ENCODE data around the gene G0S2. TPM values are rescaled to one million over a fixed set of nuclear protein-coding genes. Genes with fewer than 3 reads are reported as not detected.

The G0S2 gene
- polyA plus RNA-seq, 1 of the 3 experiments (the other 2 are of a cell fraction) = 43.2 TPM

DNA sequence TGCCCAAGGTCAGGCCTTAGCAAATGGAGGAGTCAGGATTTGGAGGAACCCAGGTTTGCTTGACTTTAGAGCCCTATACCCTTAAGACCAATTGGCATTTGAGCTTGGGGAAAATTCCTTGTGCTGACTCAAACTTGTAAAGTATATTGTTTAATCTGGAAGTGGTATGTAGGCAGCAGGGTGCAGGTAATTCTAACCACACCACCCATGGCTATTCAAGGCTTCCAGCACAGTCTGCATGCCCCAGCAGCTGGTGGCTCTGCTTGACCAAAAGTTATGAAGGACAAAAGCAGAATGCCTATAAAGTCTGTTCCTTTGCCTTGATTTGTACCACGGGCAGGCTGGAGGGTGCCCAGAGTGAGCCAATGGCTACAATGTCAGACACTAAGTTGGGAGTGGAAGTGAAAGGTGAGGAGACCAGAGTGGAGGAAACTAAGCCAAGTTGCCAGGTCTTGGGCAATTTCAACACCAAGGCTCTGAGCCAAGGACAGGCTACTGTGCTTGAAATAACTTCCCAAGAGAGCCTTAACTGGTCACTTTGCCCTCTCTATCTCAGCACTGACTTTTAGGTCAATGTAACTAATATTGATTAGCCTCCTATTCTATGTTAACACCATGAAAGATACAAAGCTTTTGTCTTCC lies 4.7 kb upstream of the G0S2 start:
- ChIA-PET CTCF (interaction anchor here (1.0 kb wide), 1 partner anchor 76 kb away, joined by 3 read pairs; no protein-coding TSS in a partner anchor), POLR2A (no interaction called here)
- Histone ChIP-seq H3K36me3 (replicated peaks in 1 of 2; ENCODE audit: control insufficient read depth in 1 of 2, insufficient read depth in 2 of 2, low read length in 1 of 2) (no peaks in the 10 kb centered on the region), H3F3A (replicated peaks; ENCODE audit: insufficient read depth) (no peaks in the 10 kb centered on the region), H3K27me3 (ENCODE audit: insufficient read depth) (no peaks in the 10 kb centered on the region), H3K27ac (ENCODE audit: low read depth in 2 of 2, low read length in 1 of 2) (no peak overlapping the region), H3K9me2 (no peaks in the 10 kb centered on the region), H3K4me3 (ENCODE audit: low read depth in 2 of 2, low read length in 1 of 2) (no peak overlapping the region), H3K9me3 (no peaks in the 10 kb centered on the region), H3K4me1 (ENCODE audit: control insufficient read depth in 1 of 2, insufficient read depth in 2 of 2, low read depth in 1 of 2, low read length in 1 of 2) (peaks cover 8 to 11% of the 10 kb centered on the region in 2 experiments; a peak in 3 of 4 replicates), H3K4me2 (no peak overlapping the region), H4K20me1 (ENCODE audit: insufficient read depth) (no peaks in the 10 kb centered on the region), H3K79me2 (ENCODE audit: insufficient read depth) (no peaks in the 10 kb centered on the region), H2AFZ (ENCODE audit: low read depth) (no peak overlapping the region), H3K9ac (no peak overlapping the region)
- no peak for DNase-seq
- 22% methylated on average over 1 of the region's 1 CpG for WGBS (ENCODE audit: low lambda C conversion rate)
- TF ChIP-seq YY1 (IDR thresholded peaks at IDR 0.05; ENCODE audit: low read depth) = no peak
- TF ChIP-seq CHD2 (IDR thresholded peaks at IDR 0.05; ENCODE audit: low read length, partially characterized antibody) = no peak
- TF ChIP-seq MEF2A (IDR thresholded peaks at IDR 0.05; ENCODE audit: borderline replicate concordance, low read depth) = no peak
- TF ChIP-seq MXI1 (IDR thresholded peaks at IDR 0.05; ENCODE audit: low read depth, low read length) = no peak
- no peak for TF ChIP-seq SIN3A (IDR thresholded peaks at IDR 0.05; ENCODE audit: borderline replicate concordance, low read depth, low read length)
- TF ChIP-seq, protein P1, sequence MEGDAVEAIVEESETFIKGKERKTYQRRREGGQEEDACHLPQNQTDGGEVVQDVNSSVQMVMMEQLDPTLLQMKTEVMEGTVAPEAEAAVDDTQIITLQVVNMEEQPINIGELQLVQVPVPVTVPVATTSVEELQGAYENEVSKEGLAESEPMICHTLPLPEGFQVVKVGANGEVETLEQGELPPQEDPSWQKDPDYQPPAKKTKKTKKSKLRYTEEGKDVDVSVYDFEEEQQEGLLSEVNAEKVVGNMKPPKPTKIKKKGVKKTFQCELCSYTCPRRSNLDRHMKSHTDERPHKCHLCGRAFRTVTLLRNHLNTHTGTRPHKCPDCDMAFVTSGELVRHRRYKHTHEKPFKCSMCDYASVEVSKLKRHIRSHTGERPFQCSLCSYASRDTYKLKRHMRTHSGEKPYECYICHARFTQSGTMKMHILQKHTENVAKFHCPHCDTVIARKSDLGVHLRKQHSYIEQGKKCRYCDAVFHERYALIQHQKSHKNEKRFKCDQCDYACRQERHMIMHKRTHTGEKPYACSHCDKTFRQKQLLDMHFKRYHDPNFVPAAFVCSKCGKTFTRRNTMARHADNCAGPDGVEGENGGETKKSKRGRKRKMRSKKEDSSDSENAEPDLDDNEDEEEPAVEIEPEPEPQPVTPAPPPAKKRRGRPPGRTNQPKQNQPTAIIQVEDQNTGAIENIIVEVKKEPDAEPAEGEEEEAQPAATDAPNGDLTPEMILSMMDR (IDR thresholded peaks at IDR 0.05) = no peak
- no peak for TF ChIP-seq TCF12 (IDR thresholded peaks at IDR 0.05)
- no peak for TF ChIP-seq RFX5 (IDR thresholded peaks at IDR 0.05; ENCODE audit: low read length)
- no peak for TF ChIP-seq RAD21 (IDR thresholded peaks at IDR 0.05; ENCODE audit: low read length)

DNA sequence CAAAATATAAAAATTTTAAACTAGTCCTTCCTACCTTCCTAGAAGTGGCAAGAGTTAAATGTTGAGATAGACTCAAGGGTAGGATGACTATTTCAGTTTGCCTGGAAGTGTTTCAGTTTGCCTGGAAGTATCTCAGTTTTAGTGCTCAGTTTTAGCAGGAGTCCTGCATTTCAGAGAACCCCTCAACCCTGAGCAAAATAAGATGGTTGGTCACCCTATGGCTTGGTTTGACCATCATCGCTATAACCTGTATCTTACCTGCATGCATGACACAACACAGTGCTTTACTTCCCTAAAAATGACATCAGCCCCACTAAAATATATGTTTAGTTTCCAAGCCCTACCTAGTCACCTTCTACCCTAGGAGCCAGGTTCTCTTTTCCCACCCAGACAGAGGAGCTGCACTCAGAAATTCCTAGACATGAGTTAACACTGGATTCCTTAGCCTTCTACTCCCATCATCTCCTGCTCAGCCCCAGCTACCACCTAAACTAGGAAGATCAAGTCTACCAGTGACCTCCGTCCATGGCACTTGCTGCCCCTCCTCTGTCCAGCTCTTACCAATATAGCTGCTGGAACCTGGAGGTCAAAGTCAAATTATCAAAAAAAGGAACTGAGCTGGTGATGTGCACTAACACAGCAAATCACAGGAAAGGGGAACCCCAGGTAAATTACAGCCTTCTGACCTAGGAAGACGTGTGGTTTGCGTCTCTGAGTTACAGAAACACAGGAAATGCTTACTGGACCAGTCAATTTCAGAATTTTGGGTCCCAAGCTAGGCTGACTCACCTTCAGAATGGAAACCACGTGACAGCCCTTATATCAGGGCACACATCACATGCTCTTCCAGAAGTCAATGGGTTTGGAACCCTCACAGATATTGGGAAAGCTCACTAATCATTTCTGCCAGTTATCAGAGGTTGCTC lies 2.2 kb upstream of the G0S2 start:
- ChIA-PET CTCF (interaction anchor here (0.9 to 5.9 kb wide), 8 partner anchors 9 to 97 kb away, joined by 3 to 34 read pairs (median 3); no protein-coding TSS in a partner anchor), POLR2A (no interaction called here)
- H3K9me2 ChIP-seq = no peaks in the 10 kb centered on the region
- no peaks in the 10 kb centered on the region for H4K20me1 ChIP-seq (ENCODE audit: insufficient read depth)
- DNase-seq = no peak
- H3K36me3 ChIP-seq (replicated peaks in 1 of 2; ENCODE audit: control insufficient read depth in 1 of 2, insufficient read depth in 2 of 2, low read length in 1 of 2) = no peaks in the 10 kb centered on the region
- TF ChIP-seq, protein P1 (IDR thresholded peaks at IDR 0.05) = no peak
- 0 out of 2 replicates have a peak, but pooled peaks have one; percentile 28 for TF ChIP-seq FOSL2 (IDR thresholded peaks at IDR 0.05; ENCODE audit: borderline replicate concordance, low read depth)
- no peak for TF ChIP-seq MXI1 (IDR thresholded peaks at IDR 0.05; ENCODE audit: low read depth, low read length)
- TF ChIP-seq SMC3 (IDR thresholded peaks at IDR 0.05; ENCODE audit: low read depth, low read length) = no peak
- TF ChIP-seq TCF12 (IDR thresholded peaks at IDR 0.05) = peak; percentile 49; the same call in 1 of the 2 replicates
- TF ChIP-seq, protein P2, sequence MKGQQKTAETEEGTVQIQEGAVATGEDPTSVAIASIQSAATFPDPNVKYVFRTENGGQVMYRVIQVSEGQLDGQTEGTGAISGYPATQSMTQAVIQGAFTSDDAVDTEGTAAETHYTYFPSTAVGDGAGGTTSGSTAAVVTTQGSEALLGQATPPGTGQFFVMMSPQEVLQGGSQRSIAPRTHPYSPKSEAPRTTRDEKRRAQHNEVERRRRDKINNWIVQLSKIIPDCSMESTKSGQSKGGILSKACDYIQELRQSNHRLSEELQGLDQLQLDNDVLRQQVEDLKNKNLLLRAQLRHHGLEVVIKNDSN (IDR thresholded peaks at IDR 0.05; ENCODE audit: borderline replicate concordance, low read depth) = peak; percentile 68; the same call in 1 of the 2 replicates
- H3K4me2 ChIP-seq = no peak overlapping the region; the same call in 1 of the 2 replicates
- no peaks in the 10 kb centered on the region for H3K9me3 ChIP-seq
- no peak overlapping the region for H3K4me3 ChIP-seq (ENCODE audit: low read depth in 2 of 2, low read length in 1 of 2)
- no peak overlapping the region for H3K9ac ChIP-seq
- H3K27me3 ChIP-seq (ENCODE audit: insufficient read depth) = no peaks in the 10 kb centered on the region
- H3K27ac ChIP-seq (ENCODE audit: low read depth in 2 of 2, low read length in 1 of 2) = no peak overlapping the region; a peak in 1 of 4 replicates
- WGBS (ENCODE audit: low lambda C conversion rate) = 70% methylated on average over 5 of the region's 5 CpGs
- H3K4me1 ChIP-seq (ENCODE audit: control insufficient read depth in 1 of 2, insufficient read depth in 2 of 2, low read depth in 1 of 2, low read length in 1 of 2) = peaks cover 11 to 13% of the 10 kb centered on the region in 2 experiments; a peak in 3 of 4 replicates
- no peak overlapping the region; the same call in 1 of the 2 replicates for H2AFZ ChIP-seq (ENCODE audit: low read depth)
- no peaks in the 10 kb centered on the region for H3F3A ChIP-seq (replicated peaks; ENCODE audit: insufficient read depth)
- H3K79me2 ChIP-seq (ENCODE audit: insufficient read depth) = no peaks in the 10 kb centered on the region

Measured in SK-N-SH (cell line).